ENCODE results near the gene APOBEC4.

Gene APOBEC4

DNA sequence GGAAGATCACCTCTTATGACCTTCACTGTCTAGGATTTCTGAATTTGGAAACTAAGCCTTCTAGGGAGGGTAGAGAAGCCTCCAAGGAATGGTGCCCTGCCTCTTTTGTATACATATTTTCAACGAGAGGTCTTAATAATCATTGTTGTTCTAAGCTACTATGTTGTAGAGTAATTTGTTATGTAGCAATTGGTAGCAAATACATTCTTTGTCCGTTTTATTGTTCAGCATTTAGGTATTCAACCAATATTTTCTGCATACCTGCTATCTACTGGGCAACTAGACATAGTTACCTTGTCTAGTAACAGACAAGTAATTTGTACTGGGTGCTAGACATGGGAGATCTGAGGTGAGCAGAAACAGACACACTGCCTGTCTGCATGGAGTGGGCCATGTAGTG lies 42.1 kb downstream of the APOBEC4 start:
- Mint-ChIP-seq H3K4me3 (no peak overlapping the region), H3K27ac (no peak overlapping the region), H3K27me3 (ENCODE audit: low read depth) (peaks cover 5% of the 10 kb centered on the region), H3K36me3 (ENCODE audit: low read depth) (peaks cover 3% of the 10 kb centered on the region), H3K9me3 (no peaks in the 10 kb centered on the region), H3K4me1 (ENCODE audit: low read depth) (peaks cover 2% of the 10 kb centered on the region)
- DNase-seq (ENCODE audit: low spot score) = no peak

DNA sequence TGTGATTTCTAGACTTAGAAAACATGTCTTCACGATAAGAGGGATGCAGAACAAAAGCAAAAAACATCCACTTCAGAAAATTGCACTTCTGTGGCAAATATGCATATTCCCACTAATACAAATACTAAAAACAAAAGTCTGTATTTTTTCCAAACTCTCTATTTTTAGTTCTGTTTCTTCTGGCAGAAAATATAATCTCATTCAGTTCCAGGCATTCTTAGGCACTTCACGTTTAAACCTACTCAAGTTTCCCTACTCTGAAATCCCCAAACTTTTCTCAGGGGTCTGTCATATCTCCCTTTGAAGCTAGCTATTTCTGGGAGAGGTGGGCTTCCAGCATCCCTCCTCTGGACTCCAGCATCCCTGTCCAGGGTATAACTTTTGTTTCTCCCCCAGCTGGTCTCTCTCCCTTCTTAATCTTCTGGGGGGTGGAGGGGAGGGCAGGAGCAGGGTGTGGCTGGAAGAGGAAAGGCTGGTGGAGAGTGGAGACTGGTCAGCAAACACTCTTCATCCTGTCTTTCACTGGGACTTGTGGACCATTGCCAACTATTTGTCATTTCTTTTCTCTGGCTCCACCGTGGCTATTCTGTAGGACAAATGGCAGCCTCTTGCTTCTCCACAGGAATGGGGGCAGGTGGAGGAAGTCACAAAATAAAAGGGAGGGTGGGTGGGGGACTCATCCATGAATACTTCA lies 43.2 kb downstream of the APOBEC4 start:
- peaks cover 5% of the 10 kb centered on the region for H3K27me3 Mint-ChIP-seq (ENCODE audit: low read depth)
- H3K9me3 Mint-ChIP-seq = no peaks in the 10 kb centered on the region
- DNase-seq (ENCODE audit: low spot score) = no peak
- H3K36me3 Mint-ChIP-seq (ENCODE audit: low read depth) = peaks cover 3% of the 10 kb centered on the region
- no peak overlapping the region for H3K4me3 Mint-ChIP-seq
- H3K27ac Mint-ChIP-seq = no peak overlapping the region
- H3K4me1 Mint-ChIP-seq (ENCODE audit: low read depth) = peaks cover 2% of the 10 kb centered on the region

DNA sequence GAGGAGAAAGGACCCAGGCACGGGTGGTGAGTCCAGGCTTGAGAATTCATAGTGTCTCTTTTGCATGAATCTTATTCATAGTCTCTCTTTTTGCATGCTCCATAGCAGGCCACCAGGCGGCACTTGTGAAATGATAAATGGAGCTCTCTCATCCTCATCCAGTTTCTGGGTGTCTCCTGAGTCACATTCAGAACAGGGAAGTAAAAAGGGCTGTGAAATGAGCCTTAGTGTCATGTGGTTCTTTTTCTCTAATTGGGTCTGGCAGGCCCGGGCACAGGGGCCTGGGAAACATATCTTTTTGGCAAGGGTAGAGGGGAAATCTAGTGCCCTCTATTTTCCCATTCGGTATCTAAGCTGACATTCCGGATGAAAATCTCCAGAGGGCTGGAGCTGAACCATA lies 43.8 kb downstream of the APOBEC4 start:
- Mint-ChIP-seq H3K27ac (no peak overlapping the region), H3K27me3 (ENCODE audit: low read depth) (peaks cover 3% of the 10 kb centered on the region), H3K4me1 (ENCODE audit: low read depth) (peaks cover 4% of the 10 kb centered on the region), H3K9me3 (no peaks in the 10 kb centered on the region), H3K4me3 (no peak overlapping the region), H3K36me3 (ENCODE audit: low read depth) (peaks cover 3% of the 10 kb centered on the region)
- no peak for DNase-seq (ENCODE audit: low spot score)

DNA sequence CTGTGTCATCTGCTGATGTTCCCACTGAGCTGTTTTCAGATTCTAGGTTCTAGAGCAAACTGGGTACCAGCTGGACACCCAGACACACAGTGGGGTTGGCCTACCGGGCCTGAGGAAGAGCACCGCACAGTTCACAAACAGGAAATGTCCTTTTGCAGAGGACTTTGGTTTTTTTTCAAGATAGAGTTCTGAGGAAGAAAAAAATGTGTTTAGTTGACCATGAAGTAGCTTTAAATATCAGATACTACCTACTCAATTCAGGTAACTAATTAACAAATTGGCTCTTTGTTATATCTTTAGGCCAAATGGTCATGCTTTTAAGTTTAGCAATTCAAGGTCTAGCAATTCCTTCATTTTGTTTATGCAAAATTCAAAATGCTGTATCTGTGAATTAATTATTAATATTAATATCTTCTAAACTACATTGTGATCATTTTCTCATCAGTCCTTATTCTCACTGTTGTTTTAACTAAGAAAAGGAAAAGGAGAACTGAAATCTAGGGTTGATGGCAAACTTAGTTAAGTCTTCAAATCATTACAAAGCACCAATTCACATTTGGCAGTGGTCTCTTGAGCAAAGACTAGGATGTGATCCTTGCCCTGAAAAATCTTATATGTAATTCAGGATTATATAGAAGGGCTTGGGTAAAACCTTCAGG lies 45.7 kb downstream of the APOBEC4 start:
- Mint-ChIP-seq H3K9me3 (no peaks in the 10 kb centered on the region), H3K27me3 (ENCODE audit: low read depth) (peaks cover 3% of the 10 kb centered on the region), H3K36me3 (ENCODE audit: low read depth) (peaks cover 3% of the 10 kb centered on the region), H3K4me3 (no peak overlapping the region), H3K27ac (no peak overlapping the region), H3K4me1 (ENCODE audit: low read depth) (peaks cover 8% of the 10 kb centered on the region)
- no peak for DNase-seq (ENCODE audit: low spot score)

DNA sequence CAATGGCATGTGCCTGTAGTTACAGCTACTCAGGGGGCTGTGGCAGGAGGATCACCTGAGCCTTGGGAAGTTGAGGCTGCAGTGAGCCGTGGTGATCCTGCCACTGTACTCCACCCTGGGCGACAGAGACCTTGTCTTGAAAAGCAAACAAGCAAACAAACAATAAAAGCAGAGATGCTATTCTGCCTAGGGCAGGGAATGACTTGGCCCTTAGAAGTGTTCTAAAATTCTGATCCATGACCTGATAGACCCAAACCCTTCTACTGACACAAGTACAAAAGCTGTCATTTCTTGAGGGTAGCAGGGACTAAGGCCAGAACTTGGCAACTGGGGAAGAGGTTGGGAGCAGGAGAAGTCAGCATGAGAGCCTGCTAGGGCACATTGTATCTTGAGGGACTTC lies 47.2 kb downstream of the APOBEC4 start:
- DNase-seq (ENCODE audit: low spot score) = no peak
- no peaks in the 10 kb centered on the region for H3K36me3 Mint-ChIP-seq (ENCODE audit: low read depth)
- no peak overlapping the region for H3K27ac Mint-ChIP-seq
- no peak overlapping the region for H3K4me3 Mint-ChIP-seq
- H3K9me3 Mint-ChIP-seq = no peaks in the 10 kb centered on the region
- H3K4me1 Mint-ChIP-seq (ENCODE audit: low read depth) = peaks cover 8% of the 10 kb centered on the region
- peaks cover 3% of the 10 kb centered on the region for H3K27me3 Mint-ChIP-seq (ENCODE audit: low read depth)

DNA sequence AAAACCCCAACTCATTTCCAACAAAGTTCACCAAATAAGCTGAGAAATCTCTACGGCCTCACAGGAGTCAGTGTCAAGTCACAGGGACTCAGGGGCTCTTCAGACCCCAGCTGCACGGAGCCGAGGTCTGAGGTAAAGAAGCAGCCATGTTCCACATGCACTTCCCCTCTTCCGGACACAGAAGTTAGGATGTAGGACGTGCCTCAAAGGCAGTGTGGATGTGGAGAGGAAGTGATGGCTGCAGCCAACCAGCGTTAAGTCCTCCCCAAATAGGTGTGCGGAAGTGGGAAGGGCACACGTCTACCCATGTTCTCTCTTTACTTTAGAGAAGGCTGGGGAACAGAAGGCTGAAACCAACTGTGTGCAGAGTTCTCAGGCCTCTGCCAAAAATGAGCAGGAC lies 48.3 kb downstream of the APOBEC4 start:
- Mint-ChIP-seq H3K9me3 (no peaks in the 10 kb centered on the region), H3K4me3 (no peak overlapping the region), H3K27me3 (ENCODE audit: low read depth) (no peaks in the 10 kb centered on the region), H3K27ac (no peak overlapping the region), H3K4me1 (ENCODE audit: low read depth) (peaks cover 8% of the 10 kb centered on the region), H3K36me3 (ENCODE audit: low read depth) (no peaks in the 10 kb centered on the region)
- no peak for DNase-seq (ENCODE audit: low spot score)

DNA sequence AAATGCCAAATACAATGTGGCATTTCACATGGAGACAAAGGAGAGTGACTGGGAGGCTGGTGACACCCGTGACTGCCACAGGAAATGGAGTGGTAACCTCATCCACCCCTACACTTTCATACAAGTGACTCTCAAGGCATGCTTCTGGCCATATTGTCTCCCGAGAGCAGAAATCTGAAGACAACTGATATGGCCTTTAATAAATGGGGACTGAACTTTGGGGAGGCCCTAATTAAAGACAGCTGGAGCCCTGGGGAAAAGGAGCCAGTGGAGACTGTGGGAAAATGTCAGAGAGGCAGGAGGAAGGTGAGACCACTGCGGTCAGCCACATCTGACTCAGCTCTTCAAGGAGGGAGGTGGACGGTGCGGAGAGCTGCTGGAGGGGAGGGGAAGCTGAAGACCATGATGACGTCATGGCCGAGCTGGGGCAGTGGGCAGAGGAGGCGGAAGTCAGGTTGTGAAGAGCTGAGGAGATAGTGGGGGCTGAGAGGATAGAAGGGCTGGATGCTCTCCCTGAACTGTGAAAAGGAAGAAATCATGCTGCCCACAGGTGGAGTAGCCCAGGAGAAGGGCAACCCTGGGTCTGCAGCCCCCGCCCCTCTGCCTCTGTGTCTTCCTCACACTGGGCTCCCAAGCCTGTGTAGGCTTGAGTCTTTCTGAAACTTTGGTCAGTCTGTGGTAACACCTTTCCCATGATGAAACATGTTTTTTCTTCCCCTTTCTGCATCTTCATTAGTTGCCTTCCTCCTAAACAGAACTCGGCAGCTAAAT lies 48.9 kb downstream of the APOBEC4 start:
- H3K36me3 Mint-ChIP-seq (ENCODE audit: low read depth) = no peaks in the 10 kb centered on the region
- H3K27me3 Mint-ChIP-seq (ENCODE audit: low read depth) = no peaks in the 10 kb centered on the region
- DNase-seq (ENCODE audit: low spot score) = no peak
- no peak overlapping the region for H3K27ac Mint-ChIP-seq
- H3K9me3 Mint-ChIP-seq = no peaks in the 10 kb centered on the region
- H3K4me3 Mint-ChIP-seq = no peak overlapping the region
- peaks cover 8% of the 10 kb centered on the region for H3K4me1 Mint-ChIP-seq (ENCODE audit: low read depth)

DNA sequence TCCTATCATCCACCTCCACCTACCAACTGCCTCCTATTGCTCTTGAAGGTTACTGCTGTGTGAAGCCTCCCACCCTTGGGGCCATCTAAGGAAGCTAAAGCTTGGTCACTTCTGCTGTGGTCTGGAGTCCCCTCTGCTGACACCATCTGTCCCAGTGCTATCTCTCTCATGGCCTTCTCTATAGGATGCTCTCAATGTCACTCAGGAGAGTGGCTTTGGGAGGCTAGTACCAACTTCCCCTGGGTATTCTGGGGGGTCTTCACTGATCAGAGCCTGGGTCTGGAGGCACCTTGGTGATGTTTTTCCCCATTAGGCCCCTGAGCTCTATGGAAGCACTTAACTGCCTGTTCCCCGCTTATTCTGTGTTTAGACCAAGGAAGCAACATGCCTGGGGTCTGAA lies 50.6 kb downstream of the APOBEC4 start:
- Mint-ChIP-seq H3K27ac (no peak overlapping the region), H3K9me3 (no peaks in the 10 kb centered on the region), H3K4me3 (no peak overlapping the region), H3K36me3 (ENCODE audit: low read depth) (no peaks in the 10 kb centered on the region), H3K4me1 (ENCODE audit: low read depth) (peaks cover 15% of the 10 kb centered on the region), H3K27me3 (ENCODE audit: low read depth) (no peaks in the 10 kb centered on the region)
- DNase-seq (ENCODE audit: low spot score) = no peak

DNA sequence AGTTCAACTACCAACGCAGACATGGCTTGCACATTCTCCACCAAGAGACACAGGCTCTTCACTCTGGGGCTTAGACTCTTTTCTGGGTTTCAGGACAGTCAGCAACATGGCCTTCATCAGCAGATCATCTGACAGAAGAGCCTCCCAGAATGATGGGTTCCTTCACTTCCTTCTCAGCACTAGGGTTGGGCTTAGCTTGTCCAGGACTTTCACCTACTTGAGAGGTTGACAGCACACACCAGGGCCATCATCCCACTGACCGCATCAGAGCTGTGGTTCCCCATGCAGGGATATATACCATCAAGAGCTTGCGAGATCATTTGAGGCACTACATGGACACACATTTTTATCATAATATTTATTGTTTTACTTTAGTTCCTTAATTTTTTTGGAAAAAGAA lies 52.5 kb downstream of the APOBEC4 start:
- no peak overlapping the region for H3K4me3 Mint-ChIP-seq
- no peak overlapping the region for H3K27ac Mint-ChIP-seq
- H3K27me3 Mint-ChIP-seq (ENCODE audit: low read depth) = no peaks in the 10 kb centered on the region
- no peaks in the 10 kb centered on the region for H3K9me3 Mint-ChIP-seq
- no peaks in the 10 kb centered on the region for H3K36me3 Mint-ChIP-seq (ENCODE audit: low read depth)
- no peak for DNase-seq (ENCODE audit: low spot score)
- H3K4me1 Mint-ChIP-seq (ENCODE audit: low read depth) = peaks cover 13% of the 10 kb centered on the region

DNA sequence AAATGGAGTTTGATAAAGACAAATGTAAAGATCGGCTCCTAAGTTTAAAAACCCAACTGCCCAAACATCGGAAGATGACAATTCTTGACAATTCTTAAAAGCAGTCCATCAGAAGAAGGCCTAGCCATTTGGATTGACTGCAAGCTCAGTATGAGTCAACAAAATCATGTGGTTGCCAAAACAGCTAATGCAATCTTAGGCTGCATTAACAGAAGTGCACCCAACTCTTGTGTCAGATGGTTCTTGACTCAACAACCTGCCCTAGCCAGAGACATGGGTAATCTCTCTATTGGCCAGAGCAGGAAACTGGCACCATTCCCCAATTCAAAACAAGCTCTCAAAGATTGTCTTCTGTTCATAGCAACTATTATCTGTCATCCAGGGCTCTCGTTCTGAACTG lies 53.0 kb downstream of the APOBEC4 start:
- Mint-ChIP-seq H3K36me3 (ENCODE audit: low read depth) (no peaks in the 10 kb centered on the region), H3K4me1 (ENCODE audit: low read depth) (peaks cover 13% of the 10 kb centered on the region), H3K27ac (no peak overlapping the region), H3K4me3 (no peak overlapping the region), H3K9me3 (no peaks in the 10 kb centered on the region), H3K27me3 (ENCODE audit: low read depth) (no peaks in the 10 kb centered on the region)
- no peak for DNase-seq (ENCODE audit: low spot score)

DNA sequence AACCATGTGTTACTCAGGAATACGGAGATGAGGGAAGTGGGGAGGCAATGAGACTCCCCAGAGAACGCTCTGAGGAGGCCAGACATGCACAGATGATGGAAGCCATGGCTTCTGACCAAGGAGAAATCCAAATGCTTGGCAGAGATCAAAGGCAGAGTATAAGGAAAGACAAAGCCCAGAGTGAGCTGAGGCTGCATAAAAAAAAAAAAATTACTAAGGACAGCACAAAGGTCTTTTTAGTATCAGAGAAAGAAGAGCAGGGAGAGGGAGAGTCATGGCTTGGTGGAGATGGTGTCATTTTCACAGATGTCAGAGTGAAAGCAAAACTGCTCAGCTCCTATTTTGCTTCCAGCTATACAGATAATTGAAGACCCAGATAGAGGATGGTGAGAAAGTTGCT lies 54.7 kb downstream of the APOBEC4 start:
- Mint-ChIP-seq H3K4me1 (ENCODE audit: low read depth) (peaks cover 11% of the 10 kb centered on the region), H3K36me3 (ENCODE audit: low read depth) (no peaks in the 10 kb centered on the region)

DNA sequence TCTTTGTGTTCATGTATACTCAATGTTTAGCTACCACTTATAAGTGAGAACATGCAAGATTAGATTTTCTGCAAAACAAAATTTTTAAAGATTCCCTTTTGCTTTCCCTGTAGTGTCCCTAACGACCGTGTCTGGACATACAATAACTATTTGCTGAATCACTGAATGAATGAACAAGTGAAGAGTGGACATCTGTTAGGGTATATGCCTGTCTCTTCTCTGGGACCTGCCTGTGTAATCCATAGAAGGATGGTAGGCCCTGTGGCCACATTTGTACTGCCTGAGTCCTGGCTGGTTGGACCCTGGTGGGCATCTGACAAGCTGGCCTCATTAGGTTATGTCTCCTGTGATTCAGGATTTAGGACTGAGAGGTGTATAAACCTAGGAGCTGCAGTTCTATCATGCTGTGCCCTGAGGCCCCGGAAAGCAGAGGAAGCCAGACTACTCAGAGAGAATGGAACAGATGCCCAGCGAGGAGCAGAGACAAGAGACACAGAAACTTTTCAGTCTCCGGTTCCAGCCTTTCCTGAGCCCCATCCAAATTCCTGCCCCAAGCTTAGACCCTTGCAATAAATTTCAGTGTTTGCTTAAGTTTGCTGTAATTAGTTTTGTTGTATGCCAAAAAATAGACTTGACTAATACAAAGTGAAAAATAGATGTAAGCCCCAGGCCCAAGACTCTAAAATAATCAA lies 55.3 kb downstream of the APOBEC4 start:
- Mint-ChIP-seq H3K4me1 (ENCODE audit: low read depth) (peaks cover 16% of the 10 kb centered on the region), H3K36me3 (ENCODE audit: low read depth) (no peaks in the 10 kb centered on the region), H3K9me3 (no peaks in the 10 kb centered on the region), H3K4me3 (no peak overlapping the region), H3K27me3 (ENCODE audit: low read depth) (no peaks in the 10 kb centered on the region), H3K27ac (no peak overlapping the region)
- no peak for DNase-seq (ENCODE audit: low spot score)

More for the DNA sequence above, 54.7 kb downstream of the APOBEC4 start:
- no peak overlapping the region for H3K4me3 Mint-ChIP-seq
- no peak for DNase-seq (ENCODE audit: low spot score)
- no peaks in the 10 kb centered on the region for H3K27me3 Mint-ChIP-seq (ENCODE audit: low read depth)
- peak overlapping the region; percentile 38 for H3K27ac Mint-ChIP-seq
- no peaks in the 10 kb centered on the region for H3K9me3 Mint-ChIP-seq

DNA sequence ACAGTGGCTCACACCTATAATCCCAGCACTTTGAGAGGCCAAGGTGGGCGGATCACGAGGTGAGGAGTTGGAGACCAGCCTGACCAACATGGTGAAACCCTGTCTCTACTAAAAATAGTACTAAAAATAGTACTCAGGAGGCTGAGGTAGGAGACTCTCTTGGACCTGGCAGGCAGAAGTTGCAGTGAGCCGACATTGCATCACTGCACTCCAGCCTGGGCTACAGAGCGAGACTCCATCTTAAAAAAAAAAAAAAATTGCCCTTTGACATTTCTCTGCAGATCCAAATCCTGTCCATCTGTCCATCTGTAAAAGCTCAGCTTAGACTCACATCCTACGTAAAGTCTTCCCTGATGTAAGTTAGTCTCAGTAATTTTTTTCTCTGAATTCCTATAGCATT lies 56.6 kb downstream of the APOBEC4 start:
- Mint-ChIP-seq H3K9me3 (no peaks in the 10 kb centered on the region), H3K4me3 (no peak overlapping the region), H3K36me3 (ENCODE audit: low read depth) (no peaks in the 10 kb centered on the region)

More for the DNA sequence above, 56.6 kb downstream of the APOBEC4 start:
- Mint-ChIP-seq H3K27me3 (ENCODE audit: low read depth) (no peaks in the 10 kb centered on the region), H3K27ac (no peak overlapping the region), H3K4me1 (ENCODE audit: low read depth) (peaks cover 19% of the 10 kb centered on the region)
- no peak for DNase-seq (ENCODE audit: low spot score)
